GM19239 (cell line): ENCODE results near the gene FAM171A2.
"Not testable (repeated sequence)": the region's sequence is repeated elsewhere in the genome, so short reads cannot be mapped to it uniquely, and the experiment has no call there.

Source experiments
- DNase-seq: peaks from one replicate; pipeline ENCODE4 v3.0.0; 2011; ENCODE audit warnings: low spot score; ENCODE audit not compliant: insufficient read length
- FAIRE-seq: peaks from 2 replicates; lab custom pipeline; 2011; peaks lifted over from hg19 to GRCh38; lab: Jason Lieb, UNC

FAM171A2 gene

GRCh38 chr17:44348234-44348987, 15.2 kb downstream of the FAM171A2 start:
- DNase-seq (peak; percentile 27), FAIRE-seq (peak; percentile 96)

GRCh38 chr17:44347206-44348055, 16.2 kb downstream of the FAM171A2 start:
- FAIRE-seq = peak; percentile 56
- not testable (repeated sequence) for DNase-seq

- peak; percentile 45 for FAIRE-seq
- no peak for DNase-seq
Observed at GRCh38 chr17:44346064-44346844, 17.4 kb downstream of the FAM171A2 start.

GRCh38 chr17:44345454-44346026, 18.1 kb downstream of the FAM171A2 start:
- DNase-seq (no peak), FAIRE-seq (peak; percentile 80)

- DNase-seq (peak; percentile 88), FAIRE-seq (peak; percentile 99)
Observed at GRCh38 chr17:44344939-44345453, 18.7 kb downstream of the FAM171A2 start, which contains the start of gene GRN. GRN (plus strand) TSS chr17:44345302; CDS start chr17:44349165, 3,863 bp downstream.

- DNase-seq = no peak
- no peak for FAIRE-seq
Observed at GRCh38 chr17:44343510-44344209, 20.0 kb downstream of the FAM171A2 start.

GRCh38 chr17:44340553-44340952, 23.1 kb downstream of the FAM171A2 start:
- not testable (repeated sequence) for FAIRE-seq, DNase-seq

GRCh38 chr17:44338702-44339101, 25.0 kb downstream of the FAM171A2 start:
- DNase-seq = no peak
- no peak for FAIRE-seq

- FAIRE-seq (no peak), DNase-seq (no peak)
Observed at GRCh38 chr17:44335968-44336367, 27.7 kb downstream of the FAM171A2 start.

GRCh38 chr17:44335564-44335963, 28.1 kb downstream of the FAM171A2 start:
- no peak for FAIRE-seq
- no peak for DNase-seq

- DNase-seq (no peak), FAIRE-seq (no peak)
Observed at GRCh38 chr17:44334727-44335126, 28.9 kb downstream of the FAM171A2 start.

- no peak for DNase-seq
- FAIRE-seq = no peak
Observed at GRCh38 chr17:44334315-44334714, 29.3 kb downstream of the FAM171A2 start.

- no peak for FAIRE-seq
- no peak for DNase-seq
Observed at GRCh38 chr17:44333371-44333770, 30.3 kb downstream of the FAM171A2 start.

- peak; percentile 94 for FAIRE-seq
- DNase-seq = peak; percentile 68
Observed at GRCh38 chr17:44331249-44331760, 32.3 kb downstream of the FAM171A2 start.

GRCh38 chr17:44330263-44330662, 33.4 kb downstream of the FAM171A2 start:
- not testable (repeated sequence) for FAIRE-seq, DNase-seq

- not testable (repeated sequence) for FAIRE-seq, DNase-seq
Observed at GRCh38 chr17:44329516-44329915, 34.1 kb downstream of the FAM171A2 start.

GRCh38 chr17:44327715-44328449, 35.8 kb downstream of the FAM171A2 start:
- FAIRE-seq = no peak
- DNase-seq = no peak

GRCh38 chr17:44326861-44327444, 36.7 kb downstream of the FAM171A2 start:
- peak; percentile 92 for DNase-seq
- peak; percentile 45 for FAIRE-seq
